Parathyroid adenoma (tissue), 2 donors: ENCODE measurements around the gene CD9.
A peak's percentile ranks its signal among the peaks of the same experiment; 100 is the strongest.

ENCODE experiments used
- H2AFZ ChIP-seq: fragments of 300-600 bp; sonication (generic); one replicate; pipeline ENCODE4 v1.7.0; 2017; ENCODE audit warnings: antibody characterized with exemption, mild to moderate bottlenecking
- H3K27ac ChIP-seq: fragments of 300-600 bp; sonication (generic); one replicate; pipeline ENCODE4 v1.7.0; 2017
- H3K27me3 ChIP-seq: fragments of 300-600 bp; sonication (generic); one replicate; pipeline ENCODE4 v1.7.0; 2017; ENCODE audit warnings: low read length; ENCODE audit not compliant: control insufficient read depth, insufficient read depth
- H3K36me3 ChIP-seq: fragments of 300-600 bp; sonication (generic); one replicate; pipeline ENCODE4 v1.7.0; 2017; ENCODE audit warnings: low read length; ENCODE audit not compliant: control insufficient read depth, insufficient read depth
- H3K4me1 ChIP-seq: fragments of 300-600 bp; sonication (generic); one replicate; pipeline ENCODE4 v1.7.0; 2017; ENCODE audit warnings: control low read depth
- H3K4me2 ChIP-seq: fragments of 300-600 bp; sonication (generic); one replicate; pipeline ENCODE4 v1.7.0; 2017; ENCODE audit warnings: low read length
- H3K4me3 ChIP-seq: fragments of 300-600 bp; sonication (generic); one replicate; pipeline ENCODE4 v1.7.0; 2017; ENCODE audit warnings: low read depth, low read length
- H3K79me2 ChIP-seq: fragments of 300-600 bp; sonication (generic); one replicate; pipeline ENCODE4 v1.7.0; 2017; ENCODE audit warnings: control low read depth
- H3K9ac ChIP-seq: fragments of 300-600 bp; sonication (generic); one replicate; pipeline ENCODE4 v1.7.0; 2017; ENCODE audit warnings: mild to moderate bottlenecking
- H3K9me3 ChIP-seq: fragments of 300-600 bp; sonication (generic); one replicate; pipeline ENCODE4 v1.7.0; 2017; ENCODE audit warnings: low read length; ENCODE audit not compliant: control insufficient read depth
- TF ChIP-seq, protein P1 (sequence below): fragments of 300-600 bp; sonication (generic); IDR thresholded peaks from one replicate; pipeline ENCODE4 v1.7.0; 2017; ENCODE audit warnings: antibody characterized with exemption, mild to moderate bottlenecking
- donor health status: primary hyperparathyroidism.

CD9 gene

DNA sequence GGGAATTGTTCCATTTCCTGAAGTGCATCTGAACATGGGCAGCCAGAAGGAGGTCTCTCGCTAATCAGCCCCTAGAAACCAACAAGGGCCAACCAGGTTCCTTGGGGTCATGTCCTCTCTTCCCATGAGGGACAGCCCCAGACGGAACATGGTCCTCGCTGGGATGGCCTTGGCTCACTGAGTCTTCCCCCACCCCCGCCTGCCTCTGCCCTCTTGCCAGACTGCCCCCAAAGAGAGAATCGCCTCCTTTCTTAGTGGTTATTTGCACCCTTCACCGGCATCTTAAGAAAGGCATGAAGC is 36.4 kb downstream of the CD9 start:
- Histone ChIP-seq H3K4me1 (peaks cover 91% of the 10 kb centered on the region), H3K36me3 (peaks cover 3% of the 10 kb centered on the region), H3K27ac (peak overlapping the region; percentile 99)

DNA sequence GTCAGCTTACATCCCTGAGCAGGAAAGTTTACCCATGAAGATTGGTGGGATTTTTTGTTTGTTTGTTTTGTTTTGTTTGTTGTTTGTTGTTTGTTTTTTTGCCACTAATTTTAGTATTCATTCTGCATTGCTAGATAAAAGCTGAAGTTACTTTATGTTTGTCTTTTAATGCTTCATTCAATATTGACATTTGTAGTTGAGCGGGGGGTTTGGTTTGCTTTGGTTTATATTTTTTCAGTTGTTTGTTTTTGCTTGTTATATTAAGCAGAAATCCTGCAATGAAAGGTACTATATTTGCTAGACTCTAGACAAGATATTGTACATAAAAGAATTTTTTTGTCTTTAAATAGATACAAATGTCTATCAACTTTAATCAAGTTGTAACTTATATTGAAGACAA is 37.6 kb downstream of the CD9 start:
- Histone ChIP-seq H3K36me3 (peaks cover 3% of the 10 kb centered on the region), H3K4me1 (peaks cover 88% of the 10 kb centered on the region), H3K79me2 (no peaks in the 10 kb centered on the region), H3K27ac (peak overlapping the region; percentile 99), H3K9ac (no peak overlapping the region), H3K27me3 (no peaks in the 10 kb centered on the region), H3K9me3 (no peaks in the 10 kb centered on the region), H2AFZ (no peak overlapping the region), H3K4me3 (peak overlapping the region; percentile 31), H3K4me2 (peak overlapping the region; percentile 56)
- TF ChIP-seq, protein P1, sequence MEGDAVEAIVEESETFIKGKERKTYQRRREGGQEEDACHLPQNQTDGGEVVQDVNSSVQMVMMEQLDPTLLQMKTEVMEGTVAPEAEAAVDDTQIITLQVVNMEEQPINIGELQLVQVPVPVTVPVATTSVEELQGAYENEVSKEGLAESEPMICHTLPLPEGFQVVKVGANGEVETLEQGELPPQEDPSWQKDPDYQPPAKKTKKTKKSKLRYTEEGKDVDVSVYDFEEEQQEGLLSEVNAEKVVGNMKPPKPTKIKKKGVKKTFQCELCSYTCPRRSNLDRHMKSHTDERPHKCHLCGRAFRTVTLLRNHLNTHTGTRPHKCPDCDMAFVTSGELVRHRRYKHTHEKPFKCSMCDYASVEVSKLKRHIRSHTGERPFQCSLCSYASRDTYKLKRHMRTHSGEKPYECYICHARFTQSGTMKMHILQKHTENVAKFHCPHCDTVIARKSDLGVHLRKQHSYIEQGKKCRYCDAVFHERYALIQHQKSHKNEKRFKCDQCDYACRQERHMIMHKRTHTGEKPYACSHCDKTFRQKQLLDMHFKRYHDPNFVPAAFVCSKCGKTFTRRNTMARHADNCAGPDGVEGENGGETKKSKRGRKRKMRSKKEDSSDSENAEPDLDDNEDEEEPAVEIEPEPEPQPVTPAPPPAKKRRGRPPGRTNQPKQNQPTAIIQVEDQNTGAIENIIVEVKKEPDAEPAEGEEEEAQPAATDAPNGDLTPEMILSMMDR: no peak

More for the DNA sequence above, 36.4 kb downstream of the CD9 start:
- Histone ChIP-seq H3K27me3 (no peaks in the 10 kb centered on the region), H3K9ac (peak overlapping the region; percentile 32), H3K79me2 (peaks cover 7% of the 10 kb centered on the region), H3K4me3 (no peak overlapping the region), H3K4me2 (no peak overlapping the region), H2AFZ (no peak overlapping the region), H3K9me3 (no peaks in the 10 kb centered on the region)
- TF ChIP-seq, protein P1: no peak

DNA sequence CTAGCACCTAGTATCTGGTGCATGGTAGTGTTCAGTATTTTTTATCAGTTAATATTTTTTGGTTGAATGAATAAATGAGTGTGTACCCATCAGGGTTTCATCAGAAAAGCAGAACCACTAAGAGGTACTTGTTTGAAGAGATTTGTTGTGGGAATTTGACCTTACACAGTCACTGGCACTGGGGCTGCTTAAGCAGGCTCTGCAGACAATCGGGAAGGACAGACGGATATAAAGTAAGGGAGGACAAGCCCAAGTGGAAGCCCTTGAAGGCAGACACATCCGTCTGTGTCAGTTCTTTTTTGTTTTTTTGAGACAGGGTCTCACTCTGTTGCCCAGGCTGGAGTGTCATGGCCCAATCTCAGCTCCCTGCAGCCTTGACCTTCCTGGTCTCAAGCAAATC is 38.7 kb downstream of the CD9 start:
- H3K9ac ChIP-seq: no peak overlapping the region

DNA sequence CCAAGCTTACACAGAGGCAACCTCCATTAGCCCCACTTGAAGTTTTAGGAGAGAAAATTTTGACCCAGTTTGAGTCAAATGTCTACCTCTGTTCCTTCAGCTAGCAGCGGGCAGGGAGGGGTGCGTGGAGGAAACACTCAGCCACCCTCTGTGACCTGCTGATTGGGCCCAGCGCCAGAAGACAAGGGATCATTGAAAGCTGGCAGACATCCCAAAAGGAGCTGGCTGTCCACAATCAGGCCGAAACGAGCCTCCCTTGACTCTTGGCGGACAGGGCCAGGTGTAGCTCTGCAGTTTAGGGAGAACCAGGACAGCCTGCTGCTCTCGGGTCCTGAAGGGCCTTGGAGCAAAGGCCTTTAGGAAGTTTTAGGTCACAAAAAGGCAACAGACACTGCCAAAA is 41.3 kb downstream of the CD9 start:
- Histone ChIP-seq H3K4me1 (peaks cover 59% of the 10 kb centered on the region), H3K27me3 (no peaks in the 10 kb centered on the region), H3K4me2 (peak overlapping the region; percentile 39), H3K4me3 (no peak overlapping the region), H3K27ac (peak overlapping the region; percentile 91), H3K9me3 (no peaks in the 10 kb centered on the region), H3K79me2 (no peaks in the 10 kb centered on the region), H3K9ac (peak overlapping the region; percentile 23), H2AFZ (no peak overlapping the region), H3K36me3 (no peaks in the 10 kb centered on the region)
- TF ChIP-seq, protein P1: no peak

More for the DNA sequence above, 38.7 kb downstream of the CD9 start:
- no peaks in the 10 kb centered on the region for H3K27me3 ChIP-seq
- TF ChIP-seq, protein P1: no peak
- no peak overlapping the region for H3K4me3 ChIP-seq
- H3K4me2 ChIP-seq: no peak overlapping the region
- H3K9me3 ChIP-seq: no peaks in the 10 kb centered on the region
- peaks cover 3% of the 10 kb centered on the region for H3K36me3 ChIP-seq
- H3K79me2 ChIP-seq: no peaks in the 10 kb centered on the region
- no peak overlapping the region for H2AFZ ChIP-seq
- peaks cover 81% of the 10 kb centered on the region for H3K4me1 ChIP-seq
- H3K27ac ChIP-seq: peak overlapping the region; percentile 99

DNA sequence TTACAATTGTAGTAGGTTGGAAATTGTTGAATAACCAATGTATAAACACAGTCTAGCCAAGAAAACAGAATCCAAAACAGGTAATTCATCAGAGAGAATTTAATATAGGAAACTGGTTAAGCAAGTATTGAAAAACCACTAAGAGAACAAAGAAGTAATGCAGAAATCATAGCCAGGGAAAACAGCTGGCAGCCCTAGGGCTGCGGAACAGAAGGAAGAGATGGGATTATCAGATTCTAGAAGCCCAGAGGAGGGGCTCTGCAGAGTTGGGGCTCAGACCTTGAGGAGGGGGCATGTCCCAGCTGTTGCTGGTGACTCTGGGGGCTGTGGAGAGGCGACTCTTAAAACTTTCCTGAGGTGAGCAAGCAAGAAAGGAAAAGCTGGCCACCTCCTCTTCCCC is 49.4 kb downstream of the CD9 start:
- TF ChIP-seq, protein P1: no peak
- Histone ChIP-seq H3K4me1 (peaks cover 31% of the 10 kb centered on the region), H2AFZ (peak overlapping the region; percentile 18), H3K4me2 (no peak overlapping the region), H3K79me2 (no peaks in the 10 kb centered on the region), H3K27me3 (no peaks in the 10 kb centered on the region), H3K9ac (no peak overlapping the region), H3K9me3 (no peaks in the 10 kb centered on the region), H3K27ac (peak overlapping the region; percentile 50), H3K36me3 (no peaks in the 10 kb centered on the region), H3K4me3 (no peak overlapping the region)
